ENCODE measurements around the gene SLC2A1.
A peak's percentile ranks its signal among the peaks of the same experiment; 100 is the strongest.

The SLC2A1 gene

DNA sequence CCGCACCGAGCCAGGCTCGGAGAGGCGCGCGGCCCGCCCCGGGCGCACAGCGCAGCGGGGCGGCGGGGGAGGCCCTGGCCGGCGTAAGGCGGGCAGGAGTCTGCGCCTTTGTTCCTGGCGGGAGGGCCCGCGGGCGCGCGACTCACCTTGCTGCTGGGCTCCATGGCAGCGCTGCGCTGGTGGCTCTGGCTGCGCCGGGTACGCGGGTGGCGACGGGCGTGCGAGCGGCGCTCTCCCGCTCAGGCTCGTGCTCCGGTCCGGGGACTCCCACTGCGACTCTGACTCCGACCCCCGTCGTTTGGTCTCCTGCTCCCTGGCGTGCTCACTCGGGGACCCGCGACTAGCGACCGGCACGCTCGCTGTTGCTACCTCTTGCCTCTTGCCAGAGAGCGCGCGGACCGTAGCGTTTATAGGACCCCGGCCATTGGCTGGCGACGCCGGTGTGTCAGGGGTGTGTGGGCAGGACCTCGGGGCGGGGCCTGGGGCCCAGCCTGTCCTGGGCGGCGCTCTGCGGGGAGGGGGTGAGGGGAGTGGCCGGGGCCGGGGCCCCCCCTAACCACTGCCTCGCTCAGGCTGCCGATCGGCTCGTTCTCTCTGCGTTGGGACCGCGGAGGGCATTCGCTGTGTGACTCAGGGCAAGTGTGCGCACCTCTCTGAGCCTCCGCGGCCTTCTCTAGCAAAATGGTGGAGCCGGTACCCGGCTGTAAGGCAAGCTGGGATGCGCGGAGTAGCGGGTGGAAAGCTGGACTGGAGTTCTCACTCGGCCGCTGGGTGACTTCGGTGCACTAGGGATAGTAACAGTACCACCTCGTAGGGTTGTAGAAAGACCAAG lies at the start of gene SLC2A1:
Gene SLC2A1 (minus strand): TSS at position 381 of the 832 bp plus-strand sequence. CDS start 217 bp downstream, at position 164.
- Histone ChIP-seq H3K36me3 (ENCODE audit: control insufficient read depth in 1 of 2, insufficient read depth in 2 of 2, low read length in 2 of 2) (no peaks in the 10 kb centered on the region), H3K4me3 (ENCODE audit: low read depth in 1 of 2, low read length in 2 of 2) (peak within 1 kb of the TSS; percentile 81 to 87), H3K27ac (ENCODE audit: low read length) (peak within 1 kb of the TSS; percentile 63), H3K9me3 (ENCODE audit: control insufficient read depth in 1 of 2, low read length in 2 of 2) (no peaks in the 10 kb centered on the region), H3K27me3 (ENCODE audit: low read depth, low read length) (peaks cover 6% of the 10 kb centered on the region), H3K4me1 (ENCODE audit: control insufficient read depth in 1 of 2, insufficient read depth in 2 of 2, low read length in 2 of 2) (peaks cover 11 to 16% of the 10 kb centered on the region in 2 donors)

DNA sequence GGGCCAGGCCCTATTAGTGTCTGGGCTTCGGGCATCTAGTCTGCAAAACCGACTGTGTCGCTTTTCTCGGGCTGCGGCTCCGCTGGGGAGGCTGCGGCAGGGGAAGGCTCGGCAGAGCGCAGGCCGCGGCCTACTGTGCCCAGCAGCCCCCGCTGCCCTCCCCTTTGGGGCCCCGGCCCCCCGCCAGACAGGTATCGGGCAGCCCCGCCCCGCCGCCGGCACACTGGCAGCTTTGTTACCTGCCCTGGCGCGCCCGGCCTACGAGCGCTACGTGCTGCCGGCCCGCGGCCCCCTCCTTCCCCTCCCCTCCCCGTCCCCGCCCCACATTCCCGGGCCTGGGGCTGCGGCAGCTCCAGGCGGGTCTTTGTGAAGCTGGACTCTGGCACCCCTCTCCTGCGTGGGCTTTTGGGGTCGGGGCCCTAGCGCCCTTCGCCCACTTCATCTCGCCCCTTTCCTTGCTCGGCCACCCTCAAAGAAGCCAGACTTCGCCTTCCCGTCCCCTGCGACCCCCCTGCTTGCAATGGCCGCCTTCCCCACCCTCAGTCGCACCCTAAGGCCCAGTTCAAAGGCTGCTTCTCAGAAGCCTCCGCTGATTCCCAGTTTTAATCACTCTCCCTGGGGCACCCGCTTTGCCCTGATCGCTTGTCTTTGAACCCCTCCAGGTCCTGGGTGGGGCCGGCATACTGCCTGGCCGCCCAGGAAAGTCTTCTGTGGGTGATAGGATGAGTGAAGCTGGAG lies 48.9 kb upstream of the SLC2A1 start:
- H3K9me3 ChIP-seq (ENCODE audit: control insufficient read depth in 1 of 2, low read length in 2 of 2): no peaks in the 10 kb centered on the region
- no peaks in the 10 kb centered on the region for H3K4me1 ChIP-seq (ENCODE audit: control insufficient read depth in 1 of 2, insufficient read depth in 2 of 2, low read length in 2 of 2)
- no peaks in the 10 kb centered on the region for H3K27me3 ChIP-seq (ENCODE audit: low read depth, low read length)
- no peak overlapping the region for H3K27ac ChIP-seq (ENCODE audit: low read length)
- H3K36me3 ChIP-seq (ENCODE audit: control insufficient read depth in 1 of 2, insufficient read depth in 2 of 2, low read length in 2 of 2): no peaks in the 10 kb centered on the region
- no peak overlapping the region for H3K4me3 ChIP-seq (ENCODE audit: low read depth in 1 of 2, low read length in 2 of 2)

DNA sequence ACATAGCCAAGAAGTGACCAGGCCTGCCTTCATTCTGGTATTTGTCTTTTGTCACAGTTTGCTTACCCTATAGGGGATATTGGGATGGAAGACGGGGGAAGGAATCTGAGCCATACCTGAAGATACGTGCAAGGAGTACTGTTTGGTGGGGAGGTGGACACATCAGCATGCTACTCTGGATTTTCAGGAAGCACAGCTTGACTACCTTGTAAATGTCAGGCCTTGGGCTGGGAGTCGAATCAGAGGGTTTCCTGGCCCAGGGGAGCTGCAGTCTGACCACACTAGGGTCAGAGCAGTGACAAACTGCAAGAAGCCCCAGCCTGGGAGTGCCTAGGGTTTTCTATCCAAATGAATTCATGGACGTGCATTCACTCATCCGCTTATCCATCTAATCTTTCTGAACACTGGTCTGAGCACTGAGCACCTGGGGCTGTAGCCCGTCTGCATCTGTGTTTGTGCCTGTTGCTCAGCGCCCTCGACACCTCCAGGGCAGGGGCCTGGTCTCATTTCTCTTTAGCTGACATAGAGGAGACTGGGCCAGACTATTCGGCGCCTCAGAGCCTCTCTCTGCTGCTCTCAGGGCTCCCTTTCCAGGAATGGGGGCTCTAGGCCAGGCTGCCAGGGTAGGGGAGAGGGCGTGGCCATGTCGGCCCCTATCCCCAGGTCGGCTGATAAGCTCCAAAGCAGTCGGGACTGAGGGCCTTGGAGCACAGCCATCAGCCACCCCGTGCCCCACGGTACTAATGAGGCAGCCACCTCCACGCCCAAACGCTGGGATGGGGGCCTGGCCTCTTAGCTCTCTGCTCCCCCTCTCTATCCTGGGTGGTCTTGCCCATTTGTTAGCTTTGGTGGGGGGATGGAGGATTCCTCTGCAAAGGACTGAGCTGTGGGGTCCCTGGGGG lies 47.0 kb upstream of the SLC2A1 start:
- H3K9me3 ChIP-seq (ENCODE audit: control insufficient read depth in 1 of 2, low read length in 2 of 2): no peaks in the 10 kb centered on the region

DNA sequence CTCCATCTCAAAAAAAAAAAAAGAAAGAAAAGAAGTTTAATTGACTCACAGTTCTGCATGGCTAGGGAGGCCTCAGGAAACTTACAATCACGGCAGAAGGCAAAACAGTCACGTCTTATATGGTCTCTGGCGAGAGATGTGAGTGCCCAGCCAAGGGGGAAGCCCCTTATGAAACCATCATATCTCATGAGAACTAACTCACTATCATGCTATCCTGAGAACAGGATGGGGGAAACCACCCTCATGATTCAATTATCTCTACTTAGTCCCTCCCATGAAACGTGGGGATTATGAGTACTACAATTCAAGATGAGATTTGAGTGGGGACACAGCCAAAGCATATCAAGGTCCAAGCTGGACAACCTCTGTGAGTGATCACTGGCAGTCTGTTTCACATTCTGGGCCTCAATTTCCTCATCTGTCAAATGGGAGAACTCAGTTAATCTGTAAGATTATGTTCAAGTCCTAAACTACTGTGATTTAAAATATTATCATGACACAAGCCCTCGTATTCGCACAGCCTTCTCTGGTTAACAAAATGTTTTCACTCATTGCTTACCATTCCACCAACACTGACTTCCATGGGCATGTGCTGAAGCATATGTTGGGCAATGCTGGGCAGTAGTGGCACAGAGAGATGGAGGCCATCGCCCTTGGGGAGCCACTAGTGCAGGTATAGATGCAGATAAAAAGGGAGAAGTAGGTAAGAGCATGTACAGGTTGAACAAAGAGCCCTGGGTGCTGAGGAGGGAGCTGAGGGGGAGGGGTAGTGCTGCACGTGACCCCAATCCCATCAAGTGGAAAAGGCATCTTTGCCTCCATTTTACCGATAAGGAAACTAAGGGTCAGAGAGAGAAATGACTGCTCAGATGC lies 46.2 kb upstream of the SLC2A1 start:
- no peaks in the 10 kb centered on the region for H3K27me3 ChIP-seq (ENCODE audit: low read depth, low read length)
- no peaks in the 10 kb centered on the region for H3K36me3 ChIP-seq (ENCODE audit: control insufficient read depth in 1 of 2, insufficient read depth in 2 of 2, low read length in 2 of 2)
- no peak overlapping the region for H3K27ac ChIP-seq (ENCODE audit: low read length)
- H3K4me1 ChIP-seq (ENCODE audit: control insufficient read depth in 1 of 2, insufficient read depth in 2 of 2, low read length in 2 of 2): no peaks in the 10 kb centered on the region
- no peaks in the 10 kb centered on the region for H3K9me3 ChIP-seq (ENCODE audit: control insufficient read depth in 1 of 2, low read length in 2 of 2)
- no peak overlapping the region for H3K4me3 ChIP-seq (ENCODE audit: low read depth in 1 of 2, low read length in 2 of 2)

More for the DNA sequence above, 47.0 kb upstream of the SLC2A1 start:
- H3K27me3 ChIP-seq (ENCODE audit: low read depth, low read length): no peaks in the 10 kb centered on the region
- no peak overlapping the region for H3K4me3 ChIP-seq (ENCODE audit: low read depth in 1 of 2, low read length in 2 of 2)
- no peak overlapping the region for H3K27ac ChIP-seq (ENCODE audit: low read length)
- H3K4me1 ChIP-seq (ENCODE audit: control insufficient read depth in 1 of 2, insufficient read depth in 2 of 2, low read length in 2 of 2): no peaks in the 10 kb centered on the region
- no peaks in the 10 kb centered on the region for H3K36me3 ChIP-seq (ENCODE audit: control insufficient read depth in 1 of 2, insufficient read depth in 2 of 2, low read length in 2 of 2)

DNA sequence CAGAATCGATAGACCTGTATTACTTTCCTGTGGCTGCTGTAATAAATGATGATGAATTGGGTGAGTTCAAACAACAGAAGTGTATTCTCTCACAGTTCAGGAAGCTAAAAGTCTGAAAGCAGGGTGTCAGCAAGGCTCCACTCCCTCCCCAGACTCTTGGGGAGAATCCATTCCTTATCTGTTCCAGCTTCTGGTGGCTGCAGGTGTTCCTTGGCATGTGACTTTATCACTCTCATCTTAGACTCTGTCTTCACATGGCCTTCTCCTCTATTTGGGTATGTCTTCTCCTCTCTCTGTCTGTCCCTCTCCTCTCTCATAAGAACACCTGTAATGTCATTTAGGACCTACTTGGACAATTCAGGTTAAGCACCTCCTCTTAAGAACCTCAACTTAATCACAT lies 44.1 kb upstream of the SLC2A1 start:
- no peak overlapping the region for H3K4me3 ChIP-seq (ENCODE audit: low read depth in 1 of 2, low read length in 2 of 2)

DNA sequence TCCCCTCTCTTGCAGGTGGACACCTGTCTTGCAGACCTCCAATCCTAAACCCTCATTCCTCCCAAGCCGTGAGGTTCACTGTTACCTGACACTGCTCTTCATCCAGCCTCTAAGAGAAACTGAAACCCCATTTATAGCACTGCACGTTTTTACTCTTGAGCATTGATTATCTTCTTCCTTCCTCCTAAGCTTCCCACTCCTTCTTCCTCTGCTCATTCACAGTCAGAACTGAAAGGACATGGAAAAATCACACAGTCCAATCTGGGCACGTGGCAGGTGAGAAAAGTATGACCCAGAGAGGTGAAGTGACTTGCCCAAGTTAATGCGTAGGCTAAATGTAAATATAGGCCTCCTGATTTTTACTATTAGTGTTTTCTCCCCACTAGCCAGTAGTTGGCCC lies 43.4 kb upstream of the SLC2A1 start:
- no peak overlapping the region for H3K27ac ChIP-seq (ENCODE audit: low read length)
- H3K4me3 ChIP-seq (ENCODE audit: low read depth in 1 of 2, low read length in 2 of 2): no peak overlapping the region
- no peaks in the 10 kb centered on the region for H3K9me3 ChIP-seq (ENCODE audit: control insufficient read depth in 1 of 2, low read length in 2 of 2)
- H3K4me1 ChIP-seq (ENCODE audit: control insufficient read depth in 1 of 2, insufficient read depth in 2 of 2, low read length in 2 of 2): no peaks in the 10 kb centered on the region
- no peaks in the 10 kb centered on the region for H3K27me3 ChIP-seq (ENCODE audit: low read depth, low read length)
- no peaks in the 10 kb centered on the region for H3K36me3 ChIP-seq (ENCODE audit: control insufficient read depth in 1 of 2, insufficient read depth in 2 of 2, low read length in 2 of 2)

More for the DNA sequence above, 44.1 kb upstream of the SLC2A1 start:
- Histone ChIP-seq H3K27ac (ENCODE audit: low read length) (no peak overlapping the region), H3K4me1 (ENCODE audit: control insufficient read depth in 1 of 2, insufficient read depth in 2 of 2, low read length in 2 of 2) (no peaks in the 10 kb centered on the region), H3K36me3 (ENCODE audit: control insufficient read depth in 1 of 2, insufficient read depth in 2 of 2, low read length in 2 of 2) (no peaks in the 10 kb centered on the region), H3K9me3 (ENCODE audit: control insufficient read depth in 1 of 2, low read length in 2 of 2) (no peaks in the 10 kb centered on the region), H3K27me3 (ENCODE audit: low read depth, low read length) (no peaks in the 10 kb centered on the region)

DNA sequence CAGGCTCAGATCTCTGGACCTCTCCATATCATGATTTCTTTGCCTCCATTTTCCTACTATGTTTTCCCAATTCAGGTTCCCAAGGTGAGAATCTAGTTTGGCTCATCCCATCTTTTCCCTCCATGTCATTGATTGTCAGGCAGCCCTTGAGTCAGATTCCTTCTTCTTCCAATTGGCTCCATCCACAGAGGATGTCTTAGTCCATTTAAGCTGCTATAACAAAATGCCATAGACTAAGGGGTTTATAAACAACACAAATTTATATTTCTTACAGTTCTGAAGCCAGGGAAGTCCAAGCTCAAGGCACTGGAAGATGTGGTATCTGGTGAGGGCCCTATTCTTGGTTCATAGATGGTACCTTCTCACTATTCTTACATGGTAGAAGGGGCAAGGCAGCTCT lies 42.8 kb upstream of the SLC2A1 start:
- H3K27ac ChIP-seq (ENCODE audit: low read length): no peak overlapping the region
- H3K36me3 ChIP-seq (ENCODE audit: control insufficient read depth in 1 of 2, insufficient read depth in 2 of 2, low read length in 2 of 2): no peaks in the 10 kb centered on the region
- H3K4me3 ChIP-seq (ENCODE audit: low read depth in 1 of 2, low read length in 2 of 2): no peak overlapping the region
- no peaks in the 10 kb centered on the region for H3K9me3 ChIP-seq (ENCODE audit: control insufficient read depth in 1 of 2, low read length in 2 of 2)
- no peaks in the 10 kb centered on the region for H3K27me3 ChIP-seq (ENCODE audit: low read depth, low read length)
- H3K4me1 ChIP-seq (ENCODE audit: control insufficient read depth in 1 of 2, insufficient read depth in 2 of 2, low read length in 2 of 2): no peaks in the 10 kb centered on the region

DNA sequence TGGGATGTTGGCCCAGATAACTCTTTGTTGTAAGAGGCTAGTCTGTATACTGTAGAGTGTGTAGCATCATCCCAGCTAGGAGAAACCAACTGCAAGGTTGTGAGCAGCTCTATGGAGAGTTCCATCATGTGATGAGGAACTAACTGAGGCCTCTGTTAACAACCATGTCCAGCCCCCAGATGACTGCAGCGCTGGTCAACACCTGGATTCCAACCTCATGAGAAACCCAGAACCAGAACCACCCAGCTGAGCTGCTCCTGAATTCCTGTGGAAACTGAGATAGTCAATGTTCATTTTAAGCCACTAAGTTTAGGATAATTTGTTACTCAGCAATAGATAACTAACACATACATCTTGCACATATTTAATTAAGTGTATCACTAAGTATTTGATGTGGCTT lies 41.6 kb upstream of the SLC2A1 start:
- no peak overlapping the region for H3K4me3 ChIP-seq (ENCODE audit: low read depth in 1 of 2, low read length in 2 of 2)
- no peaks in the 10 kb centered on the region for H3K27me3 ChIP-seq (ENCODE audit: low read depth, low read length)
- H3K9me3 ChIP-seq (ENCODE audit: control insufficient read depth in 1 of 2, low read length in 2 of 2): no peaks in the 10 kb centered on the region
- no peak overlapping the region for H3K27ac ChIP-seq (ENCODE audit: low read length)
- no peaks in the 10 kb centered on the region for H3K36me3 ChIP-seq (ENCODE audit: control insufficient read depth in 1 of 2, insufficient read depth in 2 of 2, low read length in 2 of 2)
- no peaks in the 10 kb centered on the region for H3K4me1 ChIP-seq (ENCODE audit: control insufficient read depth in 1 of 2, insufficient read depth in 2 of 2, low read length in 2 of 2)

DNA sequence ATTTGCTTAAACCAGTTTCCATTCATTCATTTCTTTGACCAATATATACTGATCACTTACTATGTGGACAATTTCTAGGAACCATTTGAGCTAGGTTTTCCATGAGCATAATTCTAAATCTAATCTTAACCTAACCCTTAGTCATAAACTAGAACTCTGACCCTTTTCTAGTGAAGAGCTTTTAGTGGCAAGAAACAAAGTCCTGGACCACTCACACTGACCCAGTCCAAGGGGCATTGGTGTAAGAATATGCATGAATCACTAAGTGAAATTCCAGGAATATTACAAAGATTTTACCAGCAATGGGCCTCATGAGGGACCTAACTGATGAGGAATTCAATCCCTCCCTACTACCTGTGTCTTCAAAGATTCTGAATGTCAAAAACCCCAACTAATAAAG lies 40.6 kb upstream of the SLC2A1 start:
- no peaks in the 10 kb centered on the region for H3K9me3 ChIP-seq (ENCODE audit: control insufficient read depth in 1 of 2, low read length in 2 of 2)
- H3K4me3 ChIP-seq (ENCODE audit: low read depth in 1 of 2, low read length in 2 of 2): no peak overlapping the region
- H3K27ac ChIP-seq (ENCODE audit: low read length): no peak overlapping the region
- no peaks in the 10 kb centered on the region for H3K4me1 ChIP-seq (ENCODE audit: control insufficient read depth in 1 of 2, insufficient read depth in 2 of 2, low read length in 2 of 2)
- H3K27me3 ChIP-seq (ENCODE audit: low read depth, low read length): no peaks in the 10 kb centered on the region
- H3K36me3 ChIP-seq (ENCODE audit: control insufficient read depth in 1 of 2, insufficient read depth in 2 of 2, low read length in 2 of 2): no peaks in the 10 kb centered on the region

DNA sequence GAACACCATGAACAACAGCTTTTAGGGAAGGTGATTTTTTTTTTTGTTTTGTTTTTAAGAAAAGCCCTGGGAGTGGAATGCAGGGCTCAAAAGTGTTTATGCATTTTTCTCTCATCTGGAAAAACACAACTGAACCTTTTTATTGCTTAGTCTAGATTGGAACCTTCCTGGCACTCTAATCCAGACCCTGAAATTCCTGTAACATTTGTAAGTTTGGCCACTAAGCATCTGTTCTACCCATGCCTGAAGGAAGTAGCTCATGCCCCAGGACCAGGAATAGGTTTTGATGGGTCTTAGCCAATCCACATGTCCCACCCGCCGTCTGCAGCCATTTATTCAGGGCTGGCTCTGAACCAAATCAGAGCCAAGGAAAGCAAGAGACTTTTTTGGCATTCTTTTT lies 39.7 kb upstream of the SLC2A1 start:
- Histone ChIP-seq H3K27ac (ENCODE audit: low read length) (no peak overlapping the region), H3K4me3 (ENCODE audit: low read depth in 1 of 2, low read length in 2 of 2) (no peak overlapping the region), H3K9me3 (ENCODE audit: control insufficient read depth in 1 of 2, low read length in 2 of 2) (no peaks in the 10 kb centered on the region), H3K4me1 (ENCODE audit: control insufficient read depth in 1 of 2, insufficient read depth in 2 of 2, low read length in 2 of 2) (no peaks in the 10 kb centered on the region), H3K27me3 (ENCODE audit: low read depth, low read length) (no peaks in the 10 kb centered on the region), H3K36me3 (ENCODE audit: control insufficient read depth in 1 of 2, insufficient read depth in 2 of 2, low read length in 2 of 2) (no peaks in the 10 kb centered on the region)

All from muscle layer of duodenum (tissue), 2 donors.